Stomach (tissue), 4 donors: ENCODE results near the gene CHST9.

ENCODE experiments used
- CTCF ChIP-seq, 7 experiments: fragments of 450-650 bp in 4 of 7; fragments of 200-600 bp in 3 of 7; sonication (generic) in 3 of 7; IDR thresholded peaks; one replicate each; pipeline ENCODE4 v1.5.1; 2016 to 2019; ENCODE audit warnings: antibody characterized with exemption in 7 of 7, control low read depth in 2 of 7, mild to moderate bottlenecking in 1 of 7
- POLR2A ChIP-seq, 4 donors: fragments of 450-650 bp; IDR thresholded peaks; one replicate each; pipeline ENCODE4 v1.6.1; 2016; ENCODE audit warnings: antibody characterized with exemption in 4 of 4, control low read depth in 2 of 4, mild to moderate bottlenecking in 1 of 4, moderate library complexity in 1 of 4

GRCh38 chr18:27110319-27110718 is 74.8 kb downstream of the CHST9 start:
- TF ChIP-seq CTCF (IDR thresholded peaks at IDR 0.05) (no peak), POLR2A (IDR thresholded peaks at IDR 0.05) (no peak)
